Ascending aorta (tissue), 2 donors: ENCODE data around the gene NPPB. TPM values are rescaled to one million over a fixed set of nuclear protein-coding genes. Genes with fewer than 3 reads are reported as not detected.

ENCODE experiments used
- DNase-seq, 2 donors: peaks; one replicate each; pipeline ENCODE4 v3.0.0-alpha.2; 2019; ENCODE audit warnings: low spot score in 2 of 2
- H3K27ac ChIP-seq, 2 donors: fragments of 200-600 bp; sonication (generic); one replicate each; pipeline ENCODE4 v1.5.1; 2016 to 2017; ENCODE audit warnings: mild to moderate bottlenecking in 1 of 2
- H3K27me3 ChIP-seq: fragments of 200-600 bp; sonication (generic); one replicate; pipeline ENCODE4 v1.5.1; 2017
- H3K36me3 ChIP-seq, 2 donors: fragments of 200-600 bp; sonication (generic); one replicate each; pipeline ENCODE4 v1.5.1; 2016
- H3K4me1 ChIP-seq, 2 donors: fragments of 200-600 bp; sonication (generic); one replicate each; pipeline ENCODE4 v1.5.1; 2016 to 2017; ENCODE audit warnings: mild to moderate bottlenecking in 1 of 2
- H3K4me3 ChIP-seq, 2 donors: fragments of 200-600 bp; sonication (generic); one replicate each; pipeline ENCODE4 v1.5.1; 2016 to 2017; ENCODE audit warnings: mild to moderate bottlenecking in 1 of 2
- H3K9me3 ChIP-seq, 2 donors: fragments of 200-600 bp; sonication (generic); one replicate each; pipeline ENCODE4 v1.5.1; 2016
- intact Hi-C: fragments of 100-400 bp; cut with DNase I; formaldehyde crosslinking; loops from one replicate; pipeline ENCODE4 v1.15.1; 2023
- total RNA-seq: library from RNA; depleted of rRNA; stranded (reverse); fragments of >200 nt; gene quantifications from one replicate; pipeline ENCODE4 v1.1.0, GENCODE V29; 2016
- TF ChIP-seq, protein P1 (sequence below), 3 experiments: fragments of 200-600 bp in 2 of 3; fragments of 450-650 bp in 1 of 3; sonication (generic) in 2 of 3; IDR thresholded peaks; one replicate each; pipeline ENCODE4 v1.5.1; 2016 to 2019; ENCODE audit warnings: antibody characterized with exemption in 3 of 3, mild to moderate bottlenecking in 1 of 3, moderate library complexity in 1 of 3

NPPB gene
- total RNA-seq, 1 donor from 2014 or later: not detected

DNA sequence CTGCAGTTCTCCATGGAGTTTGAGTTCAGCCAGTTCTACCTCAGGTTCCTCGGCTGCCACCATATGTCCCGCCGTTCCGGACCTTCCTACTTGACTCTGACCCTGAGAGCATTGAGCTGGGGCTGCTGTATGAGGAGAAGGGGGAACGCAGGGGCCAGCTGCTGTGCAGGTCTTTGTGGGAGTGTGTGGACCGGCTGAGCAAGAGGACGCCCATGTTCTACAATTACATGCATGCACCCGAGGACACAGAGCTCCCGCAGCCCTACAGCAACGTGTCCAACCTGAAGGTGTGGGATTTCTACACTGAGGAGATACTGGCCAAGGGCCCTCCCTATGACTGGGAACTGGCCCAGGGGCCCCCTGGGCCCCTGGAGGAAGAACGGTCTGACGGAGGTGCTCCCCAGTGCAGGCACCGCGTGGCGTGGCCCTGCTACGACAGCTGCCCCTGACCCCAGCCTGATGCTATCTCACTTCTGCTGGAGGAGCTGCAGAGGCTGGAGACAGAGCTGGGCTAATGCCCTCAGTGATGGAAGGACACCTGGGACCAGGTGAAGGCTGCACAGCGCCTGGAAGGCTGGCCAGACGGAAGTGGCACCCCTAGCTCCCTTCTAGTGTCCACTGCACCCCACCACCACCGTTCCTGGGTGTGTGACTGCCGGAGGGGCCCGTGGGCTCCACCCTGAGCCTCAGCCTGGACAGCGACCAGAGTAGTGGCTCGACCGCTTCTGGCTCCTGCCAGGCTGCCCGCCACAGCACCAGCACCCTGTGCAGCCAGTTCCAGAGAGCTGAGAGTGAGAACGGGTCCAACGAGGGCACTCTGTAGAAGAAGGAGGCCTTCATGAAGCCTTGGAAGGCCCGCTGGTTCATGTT, 20.8 kb upstream of the NPPB start:
- Histone ChIP-seq H3K9me3 (no peaks in the 10 kb centered on the region), H3K4me1 (no peaks in the 10 kb centered on the region), H3K4me3 (no peak overlapping the region), H3K36me3 (no peaks in the 10 kb centered on the region), H3K27me3 (no peaks in the 10 kb centered on the region), H3K27ac (no peak overlapping the region)
- DNase-seq: no peak
- intact Hi-C loops: no loop called here
- TF ChIP-seq, protein P1, sequence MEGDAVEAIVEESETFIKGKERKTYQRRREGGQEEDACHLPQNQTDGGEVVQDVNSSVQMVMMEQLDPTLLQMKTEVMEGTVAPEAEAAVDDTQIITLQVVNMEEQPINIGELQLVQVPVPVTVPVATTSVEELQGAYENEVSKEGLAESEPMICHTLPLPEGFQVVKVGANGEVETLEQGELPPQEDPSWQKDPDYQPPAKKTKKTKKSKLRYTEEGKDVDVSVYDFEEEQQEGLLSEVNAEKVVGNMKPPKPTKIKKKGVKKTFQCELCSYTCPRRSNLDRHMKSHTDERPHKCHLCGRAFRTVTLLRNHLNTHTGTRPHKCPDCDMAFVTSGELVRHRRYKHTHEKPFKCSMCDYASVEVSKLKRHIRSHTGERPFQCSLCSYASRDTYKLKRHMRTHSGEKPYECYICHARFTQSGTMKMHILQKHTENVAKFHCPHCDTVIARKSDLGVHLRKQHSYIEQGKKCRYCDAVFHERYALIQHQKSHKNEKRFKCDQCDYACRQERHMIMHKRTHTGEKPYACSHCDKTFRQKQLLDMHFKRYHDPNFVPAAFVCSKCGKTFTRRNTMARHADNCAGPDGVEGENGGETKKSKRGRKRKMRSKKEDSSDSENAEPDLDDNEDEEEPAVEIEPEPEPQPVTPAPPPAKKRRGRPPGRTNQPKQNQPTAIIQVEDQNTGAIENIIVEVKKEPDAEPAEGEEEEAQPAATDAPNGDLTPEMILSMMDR (IDR thresholded peaks at IDR 0.05): no peak

DNA sequence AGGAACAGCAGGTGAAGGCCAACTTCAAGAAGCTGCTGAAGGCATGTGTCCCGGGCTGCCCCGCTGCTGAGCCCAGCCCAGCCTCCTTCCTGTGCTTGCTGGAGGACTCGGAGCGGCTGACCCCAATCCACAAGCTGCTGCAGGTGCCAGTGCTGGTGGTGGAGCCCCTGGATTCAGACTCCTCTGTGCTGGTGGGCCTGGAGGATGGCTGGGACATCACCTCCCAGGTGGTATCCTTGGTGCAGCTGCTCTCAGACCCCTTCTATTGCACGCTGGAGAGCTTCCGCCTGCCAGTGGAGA, 20.1 kb upstream of the NPPB start:
- TF ChIP-seq, protein P1 (IDR thresholded peaks at IDR 0.05): no peak
- Histone ChIP-seq H3K27ac (no peak overlapping the region), H3K4me1 (no peaks in the 10 kb centered on the region), H3K4me3 (no peak overlapping the region), H3K9me3 (no peaks in the 10 kb centered on the region), H3K36me3 (no peaks in the 10 kb centered on the region), H3K27me3 (no peaks in the 10 kb centered on the region)
- intact Hi-C loops: no loop called here
- no peak for DNase-seq

DNA sequence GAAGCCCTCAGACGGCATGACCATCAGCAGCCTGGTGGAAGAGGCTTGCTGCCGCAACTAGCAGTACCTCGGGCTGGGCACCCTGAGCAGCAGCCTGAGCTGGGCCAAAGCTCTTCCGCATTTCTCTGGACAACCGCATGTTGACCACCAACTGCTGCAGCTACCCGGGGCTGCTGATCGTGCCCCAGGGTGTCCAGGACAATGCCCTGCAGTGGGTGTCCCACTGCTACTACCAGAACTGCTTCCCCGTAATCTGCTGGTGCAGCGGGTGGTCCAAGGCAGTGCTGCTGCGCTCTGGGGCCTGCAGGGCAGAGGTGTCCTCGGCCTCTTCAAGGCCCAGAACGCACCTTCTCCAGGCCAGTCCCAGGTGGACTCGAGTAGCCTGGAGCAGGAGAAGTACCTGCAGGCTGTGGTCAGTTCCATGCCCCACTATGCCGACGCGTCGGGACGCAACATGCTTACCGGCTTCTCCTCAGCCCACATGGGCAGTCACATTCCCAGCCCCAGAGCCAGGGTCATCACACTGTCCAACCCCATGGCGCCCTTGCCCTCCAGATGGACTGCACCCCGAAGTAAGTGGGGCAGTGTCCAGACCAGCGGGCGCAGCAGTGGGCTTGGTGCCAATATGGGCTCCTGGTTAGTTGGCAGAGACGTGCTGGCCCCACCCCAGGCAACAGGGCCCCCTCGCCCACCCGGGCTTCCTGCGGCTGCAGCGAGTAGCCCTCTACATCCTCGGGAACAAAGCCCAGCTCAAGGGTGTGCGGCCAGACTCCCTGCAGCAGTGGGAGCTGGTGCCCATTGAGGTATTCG, 19.5 kb upstream of the NPPB start:
- Histone ChIP-seq H3K27me3 (no peaks in the 10 kb centered on the region), H3K27ac (no peak overlapping the region), H3K9me3 (no peaks in the 10 kb centered on the region), H3K36me3 (no peaks in the 10 kb centered on the region), H3K4me3 (no peak overlapping the region), H3K4me1 (no peaks in the 10 kb centered on the region)
- DNase-seq: no peak
- TF ChIP-seq, protein P1 (IDR thresholded peaks at IDR 0.05): no peak
- intact Hi-C loops: no loop called here

DNA sequence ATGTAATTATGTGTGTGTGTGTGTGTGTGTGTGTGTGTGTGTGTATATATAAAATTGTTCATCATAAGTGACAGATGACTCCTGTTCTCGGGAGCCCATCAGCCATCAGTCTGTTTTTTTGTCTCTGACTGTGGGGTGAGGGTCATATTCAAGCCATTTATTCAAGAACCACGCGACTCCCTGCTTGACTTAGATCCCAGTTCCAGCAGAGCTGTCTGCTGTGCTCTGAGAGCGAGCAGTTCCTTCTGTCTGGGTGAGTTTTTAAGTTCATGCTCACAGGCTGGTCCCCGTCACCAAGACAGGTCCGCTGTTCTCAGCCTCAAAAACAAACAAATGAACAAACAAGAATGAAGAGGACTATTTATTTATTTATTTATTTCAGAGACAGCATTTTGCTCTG, 18.3 kb upstream of the NPPB start:
- Histone ChIP-seq H3K36me3 (no peaks in the 10 kb centered on the region), H3K9me3 (no peaks in the 10 kb centered on the region), H3K27ac (no peak overlapping the region), H3K4me1 (no peaks in the 10 kb centered on the region), H3K4me3 (no peak overlapping the region), H3K27me3 (no peaks in the 10 kb centered on the region)
- TF ChIP-seq, protein P1 (IDR thresholded peaks at IDR 0.05): no peak
- intact Hi-C loops: no loop called here
- DNase-seq: no peak

DNA sequence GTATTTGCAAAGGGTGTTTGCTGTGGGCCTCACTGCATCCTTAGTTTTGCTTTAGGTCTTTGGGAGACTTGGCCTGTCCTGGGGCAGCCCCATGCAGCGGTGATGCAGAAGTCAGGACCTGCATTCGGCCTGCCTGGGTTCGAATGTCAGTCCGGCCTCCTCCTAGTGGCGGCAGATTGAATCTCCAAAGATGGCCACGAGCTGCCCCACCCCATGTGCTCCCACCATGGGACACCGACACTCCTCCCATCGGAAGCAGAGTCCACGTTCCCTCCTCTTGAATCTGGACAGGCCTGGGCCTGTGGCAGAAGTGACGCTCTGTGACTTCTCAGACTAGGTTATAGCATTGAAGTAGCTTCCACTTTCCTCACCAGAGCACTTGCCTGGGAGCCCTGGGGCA, 16.3 kb upstream of the NPPB start:
- H3K4me1 ChIP-seq: no peaks in the 10 kb centered on the region
- no peaks in the 10 kb centered on the region for H3K9me3 ChIP-seq
- H3K36me3 ChIP-seq: no peaks in the 10 kb centered on the region
- H3K27ac ChIP-seq: no peak overlapping the region
- TF ChIP-seq, protein P1 (IDR thresholded peaks at IDR 0.05): no peak
- intact Hi-C loops: no loop called here
- no peak overlapping the region for H3K4me3 ChIP-seq
- DNase-seq: no peak
- no peaks in the 10 kb centered on the region for H3K27me3 ChIP-seq
